KG1 (cell line): ENCODE data around the gene MT1B.
A peak's percentile ranks its signal among the peaks of the same experiment; 100 is the strongest.

Experiments used
- DNase-seq: peaks from one replicate; lab custom pipeline; 2025; lab: John Stamatoyannopoulos, UW

MT1B gene

GRCh38 chr16:56651586-56651985 lies at the start of gene MT1B:
Gene MT1B, plus strand, starts transcription at chr16:56651886. Its CDS starts 68 bp downstream, at chr16:56651954.
- DNase-seq, result no peak

- no peak for DNase-seq
These were observed 48.1 kb upstream of the MT1B start for GRCh38 chr16:56603589-56603988.

DNA sequence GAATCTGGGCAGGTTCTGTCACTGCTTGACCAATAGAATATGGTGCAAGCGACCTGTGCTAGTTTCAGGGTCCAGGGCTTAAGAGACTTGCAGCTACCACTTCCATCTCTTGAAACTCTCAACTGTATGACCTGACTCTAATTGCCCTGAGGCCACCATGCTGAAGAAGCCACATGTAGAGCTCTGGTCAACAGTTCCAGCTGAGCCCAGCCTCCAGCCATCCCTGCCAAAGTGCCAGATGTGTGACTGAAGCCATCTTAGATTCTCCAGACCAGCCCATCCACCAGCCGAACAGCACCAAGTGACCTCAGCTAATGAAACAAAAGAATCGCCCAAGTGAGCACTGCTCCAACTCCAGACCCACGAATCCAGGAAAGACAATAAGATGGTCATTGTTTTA lies 46.7 kb upstream of the MT1B start:
- DNase-seq, result no peak

DNA sequence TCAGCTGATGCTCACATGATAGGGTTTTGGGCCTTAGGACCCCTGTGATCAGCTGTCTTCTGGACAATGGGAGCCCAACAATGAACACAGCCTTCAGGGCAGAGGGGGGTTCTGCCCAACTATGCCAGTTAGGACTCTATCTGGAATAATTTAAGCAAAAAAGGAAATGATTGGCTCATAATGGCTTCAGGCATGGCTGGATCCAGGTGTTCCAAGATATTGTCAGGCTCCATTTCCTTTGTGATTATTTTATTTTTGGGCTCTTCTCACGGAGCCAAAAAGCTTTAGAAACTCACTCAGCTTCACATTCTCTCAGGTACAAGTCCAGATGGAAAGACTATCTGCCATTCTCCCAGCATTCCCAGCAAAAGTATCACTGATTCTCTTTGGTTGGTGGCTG lies 46.2 kb upstream of the MT1B start:
- DNase-seq, result no peak

DNA sequence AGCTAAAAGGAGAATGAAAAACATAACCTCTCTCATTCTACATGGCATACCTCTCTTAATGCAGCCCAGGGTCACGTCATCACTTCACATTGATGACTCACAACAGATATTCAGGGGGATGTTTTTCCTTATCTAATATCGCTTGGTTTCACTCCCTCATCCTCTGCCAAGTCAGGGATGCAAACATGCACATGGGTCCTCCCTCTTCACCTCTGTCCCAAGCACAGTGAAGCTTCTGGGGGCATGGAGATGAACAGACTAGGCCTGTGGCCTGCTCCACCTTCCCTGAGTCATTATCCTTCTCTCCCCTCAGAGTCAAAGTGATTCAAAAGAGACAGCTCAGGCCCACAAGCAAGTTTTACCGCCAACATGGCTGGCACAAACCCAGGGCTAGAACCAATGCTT lies 45.6 kb upstream of the MT1B start:
- no peak for DNase-seq

DNA sequence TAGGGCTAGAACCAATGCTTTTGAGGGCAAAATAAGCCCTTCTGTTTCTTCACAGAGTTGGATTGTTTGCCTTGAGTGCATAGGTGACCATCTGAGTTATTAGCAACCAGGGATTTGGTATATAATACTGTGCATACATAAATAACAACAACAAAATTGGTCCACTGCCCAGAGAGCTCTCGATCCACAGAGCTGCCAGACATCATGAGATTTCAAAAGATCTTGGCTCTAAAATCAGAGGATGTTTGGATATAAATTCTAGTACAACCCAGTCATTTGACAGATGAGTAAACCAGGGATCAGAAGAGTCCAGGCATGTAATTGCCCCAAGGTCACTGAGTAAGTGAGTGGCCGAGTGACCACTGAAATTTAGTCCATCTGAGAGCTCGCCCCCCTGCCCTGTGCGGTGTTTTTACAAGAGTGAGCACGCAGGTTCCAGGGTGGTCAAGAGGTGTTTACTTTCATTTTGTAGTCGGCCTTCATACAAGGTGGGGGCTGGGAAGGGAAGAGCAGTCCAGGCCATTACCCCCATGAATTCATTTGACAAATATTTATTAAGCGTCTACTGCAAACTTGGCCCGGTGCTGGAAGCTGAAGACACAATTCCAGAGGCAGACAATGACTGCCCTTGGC lies 45.1 kb upstream of the MT1B start:
- no peak for DNase-seq

- no peak for DNase-seq
These were observed 44.5 kb upstream of the MT1B start for GRCh38 chr16:56607109-56607618.

DNA sequence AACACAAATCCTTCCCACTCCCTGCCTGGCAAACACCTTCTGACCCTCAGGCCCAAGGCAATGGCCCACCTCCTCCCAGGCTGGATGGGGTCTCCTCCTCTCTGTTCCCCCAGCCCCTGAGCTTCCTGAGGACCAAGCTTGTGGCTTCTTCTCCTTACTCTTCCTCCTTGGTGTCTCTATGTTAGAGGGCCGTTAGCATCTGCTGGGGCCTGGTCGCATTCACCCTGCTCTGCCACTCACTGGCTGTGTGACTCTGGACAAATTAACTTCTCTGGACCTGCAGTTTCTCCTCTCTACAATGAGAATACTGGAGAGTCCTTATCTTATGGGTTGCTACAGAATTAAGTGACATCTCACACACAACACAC lies 44.0 kb upstream of the MT1B start:
- DNase-seq, result no peak

DNA sequence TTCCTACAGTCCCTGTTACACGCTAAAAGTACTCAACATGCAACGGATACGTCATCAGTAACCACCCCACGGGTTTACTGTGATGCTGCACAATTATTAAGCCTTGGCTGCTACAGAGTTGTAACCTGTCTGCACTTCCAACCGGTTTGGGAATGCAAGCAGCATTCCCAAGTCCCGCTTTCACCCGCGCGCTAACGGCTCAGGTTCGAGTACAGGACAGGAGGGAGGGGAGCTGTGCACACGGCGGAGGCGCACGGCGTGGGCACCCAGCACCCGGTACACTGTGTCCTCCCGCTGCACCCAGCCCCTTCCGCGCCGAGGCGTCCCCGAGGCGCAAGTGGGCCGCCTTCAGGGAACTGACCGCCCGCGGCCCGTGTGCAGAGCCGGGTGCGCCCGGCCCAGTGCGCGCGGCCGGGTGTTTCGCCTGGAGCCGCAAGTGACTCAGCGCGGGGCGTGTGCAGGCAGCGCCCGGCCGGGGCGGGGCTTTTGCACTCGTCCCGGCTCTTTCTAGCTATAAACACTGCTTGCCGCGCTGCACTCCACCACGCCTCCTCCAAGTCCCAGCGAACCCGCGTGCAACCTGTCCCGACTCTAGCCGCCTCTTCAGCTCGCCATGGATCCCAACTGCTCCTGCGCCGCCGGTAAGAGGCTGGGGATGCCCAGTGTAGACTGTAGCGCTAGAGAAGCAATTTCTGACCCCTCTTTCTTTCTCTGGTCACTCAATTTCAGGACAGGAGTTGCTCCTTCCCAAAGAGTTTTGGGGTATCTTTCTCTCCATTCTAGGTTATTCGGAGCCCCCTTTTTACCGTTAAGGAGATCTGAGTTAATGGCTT lies 43.4 kb upstream of the MT1B start, which contains the start of gene MT2A:
Gene MT2A (plus strand): TSS at position 542 of the 833 bp plus-strand sequence. CDS start 72 bp downstream, at position 614.
- DNase-seq, result peak; percentile 56

- no peak for DNase-seq
These were observed 42.7 kb upstream of the MT1B start for GRCh38 chr16:56608876-56609462.

DNA sequence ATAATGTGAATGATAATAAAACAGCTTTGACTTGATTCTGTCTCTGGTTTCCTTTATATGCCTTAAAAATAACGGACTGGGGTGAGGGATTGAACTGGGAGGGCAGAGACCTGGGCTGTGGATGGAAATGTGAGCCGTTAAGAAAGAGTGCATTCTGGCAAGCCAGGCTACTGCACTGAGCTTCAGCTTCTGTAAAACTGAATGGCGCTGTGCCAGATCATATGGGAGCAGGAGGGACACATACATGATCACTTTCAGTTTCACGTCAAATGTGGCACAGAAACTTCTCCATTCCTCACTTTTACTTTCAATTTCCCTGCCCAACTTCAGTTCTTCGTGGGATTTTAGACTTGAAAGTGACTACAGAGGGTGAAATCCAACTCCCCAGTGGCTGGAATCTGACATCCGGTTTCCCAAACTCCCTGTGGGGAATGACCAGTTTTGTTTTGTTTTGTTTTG lies 42.2 kb upstream of the MT1B start:
- DNase-seq, result peak; percentile 70

DNA sequence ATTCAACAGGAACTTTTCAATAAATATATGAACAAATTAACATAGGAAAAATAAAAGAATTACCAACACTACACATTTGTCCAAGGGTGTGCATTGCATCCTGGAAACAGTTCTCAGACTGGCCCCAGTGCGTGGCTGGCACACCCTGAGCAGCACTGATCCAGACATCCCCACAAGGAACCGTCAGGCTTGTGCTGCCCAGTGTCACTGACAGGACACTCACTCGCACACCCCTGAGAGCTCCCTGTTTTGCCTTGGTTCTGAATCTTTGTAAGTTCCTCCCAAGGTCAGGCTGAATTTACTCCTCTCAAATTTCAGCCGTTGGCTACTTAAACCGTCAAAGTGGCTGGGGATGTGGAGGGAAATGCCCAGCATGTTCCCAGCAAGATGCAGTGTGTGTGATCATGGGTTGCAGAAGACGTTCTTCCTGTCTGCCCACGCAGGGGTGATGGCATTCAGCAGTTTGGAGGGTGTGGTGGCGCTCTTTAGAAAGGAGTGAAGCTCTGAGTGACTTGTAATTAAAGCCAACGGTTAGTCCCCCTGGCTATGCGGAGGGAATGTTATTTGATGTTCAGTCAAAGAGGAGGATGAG lies 41.6 kb upstream of the MT1B start:
- no peak for DNase-seq

- no peak for DNase-seq
These were observed 41.0 kb upstream of the MT1B start for GRCh38 chr16:56610609-56611111.

- DNase-seq, result no peak
These were observed 40.3 kb upstream of the MT1B start for GRCh38 chr16:56611281-56611833.

GRCh38 chr16:56613706-56614105 lies 38.0 kb upstream of the MT1B start:
- no peak for DNase-seq

GRCh38 chr16:56614549-56614991 lies 37.1 kb upstream of the MT1B start:
- DNase-seq, result no peak

DNA sequence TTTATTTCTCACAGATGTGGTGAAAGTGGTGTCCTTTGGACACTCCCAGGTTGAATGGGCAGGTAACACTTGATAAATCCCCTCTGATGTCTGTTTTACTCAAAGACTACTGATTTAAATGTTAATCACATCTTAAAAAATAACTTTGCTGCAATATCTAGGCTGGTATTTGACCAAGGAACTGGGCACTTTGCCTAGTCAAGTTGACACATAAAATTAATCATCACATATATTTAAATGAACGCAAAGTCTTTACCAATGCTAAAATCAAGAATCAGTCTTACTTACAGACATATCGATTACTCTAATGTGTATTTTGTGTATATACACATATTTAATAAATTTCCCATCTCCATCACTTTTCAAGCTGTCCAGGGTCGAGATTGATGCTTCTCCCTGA lies 36.3 kb upstream of the MT1B start:
- no peak for DNase-seq

GRCh38 chr16:56616608-56617211 lies 35.0 kb upstream of the MT1B start:
- DNase-seq, result no peak

DNA sequence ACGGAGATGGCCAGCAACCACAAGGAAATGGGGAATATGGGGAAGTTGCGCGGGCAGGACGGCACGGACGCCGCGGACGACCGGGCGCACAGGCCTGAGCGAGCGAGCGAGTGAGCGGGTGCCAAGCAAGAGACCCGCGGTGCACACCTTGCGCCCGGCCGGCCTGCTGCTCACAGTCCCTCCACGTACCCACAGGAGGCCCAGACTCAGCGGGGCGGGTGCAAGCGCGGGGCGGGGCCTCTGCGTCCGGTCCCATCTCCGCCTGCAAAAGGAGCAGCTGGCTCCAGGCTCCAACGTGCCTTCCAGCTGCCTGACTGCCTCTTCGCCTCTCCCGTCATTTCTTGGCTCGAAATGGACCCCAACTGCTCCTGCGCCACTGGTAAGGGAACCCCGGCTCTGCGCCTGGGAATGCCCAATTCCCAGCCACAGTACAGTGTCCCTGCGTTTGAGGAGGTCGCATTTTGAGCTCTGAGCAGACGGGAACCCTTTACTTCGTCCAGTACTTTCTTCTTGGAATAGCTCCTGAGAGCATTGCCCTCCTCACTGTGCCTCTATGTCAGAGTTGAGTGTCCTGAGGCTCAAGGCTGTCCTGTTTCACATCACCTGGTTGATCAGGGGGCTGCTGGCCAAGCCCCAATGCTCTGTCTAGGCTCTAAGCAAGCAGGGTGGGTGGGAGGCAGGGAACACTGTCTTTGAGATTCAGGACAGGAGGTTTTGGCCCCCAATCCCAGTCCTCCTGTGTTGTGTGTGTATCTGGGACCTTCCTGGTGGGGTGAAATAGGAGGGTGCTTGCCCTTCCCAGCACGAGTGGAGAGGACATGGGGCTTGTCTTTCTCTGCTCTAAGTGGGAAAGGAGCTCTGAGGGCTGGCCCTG lies 34.2 kb upstream of the MT1B start:
- DNase-seq, result no peak

DNA sequence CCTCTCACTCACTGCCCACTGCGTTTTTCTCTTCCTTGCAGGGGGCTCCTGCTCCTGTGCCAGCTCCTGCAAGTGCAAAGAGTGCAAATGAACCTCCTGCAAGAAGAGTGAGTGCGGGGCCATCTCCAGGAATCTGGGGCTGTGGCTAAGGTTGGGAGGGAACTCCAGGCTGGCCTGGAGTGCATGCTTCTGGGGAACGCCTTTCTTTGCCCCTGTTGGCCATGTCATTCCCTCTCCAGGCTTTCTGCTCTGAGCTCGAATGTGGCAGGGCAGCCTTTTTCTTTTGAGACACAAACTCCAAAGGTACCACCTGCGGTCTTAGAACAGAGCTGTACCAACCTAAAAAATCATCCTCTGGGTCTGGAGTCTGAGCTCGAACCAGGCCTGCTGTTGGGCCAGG lies 33.5 kb upstream of the MT1B start:
- no peak for DNase-seq
